Endothelial cell of umbilical vein (primary cell): Measurements from ENCODE around the gene ZNRF3.

Experiments used
- JUN ChIP-seq: IDR thresholded peaks from 2 replicates; pipeline ENCODE4 v1.6.1; 2011; ENCODE audit warnings: borderline replicate concordance, low read depth; ENCODE audit not compliant: insufficient read length, insufficient read depth
- POLR2A ChIP-seq: IDR thresholded peaks from 2 replicates; pipeline ENCODE4 v1.6.1; 2012; ENCODE audit warnings: low read depth, mild to moderate bottlenecking, control low read depth, low read length
- TF ChIP-seq, protein P1 (sequence below), 2 donors: IDR thresholded peaks; 1 replicate in 1 of 2; 2 replicates in 1 of 2; pipeline ENCODE4 v1.5.1; 2011; ENCODE audit warnings: low read length in 2 of 2, mild to moderate bottlenecking in 2 of 2, moderate library complexity in 2 of 2, control low read depth in 1 of 2, inconsistent platforms in 1 of 2, low read depth in 1 of 2; ENCODE audit not compliant: insufficient read depth in 1 of 2; ENCODE audit errors: extremely low read depth in 1 of 2
- TF ChIP-seq, protein P2 (sequence below): IDR thresholded peaks from 2 replicates; pipeline ENCODE4 v1.6.1; 2011; ENCODE audit not compliant: insufficient read depth, insufficient read length

DNA sequence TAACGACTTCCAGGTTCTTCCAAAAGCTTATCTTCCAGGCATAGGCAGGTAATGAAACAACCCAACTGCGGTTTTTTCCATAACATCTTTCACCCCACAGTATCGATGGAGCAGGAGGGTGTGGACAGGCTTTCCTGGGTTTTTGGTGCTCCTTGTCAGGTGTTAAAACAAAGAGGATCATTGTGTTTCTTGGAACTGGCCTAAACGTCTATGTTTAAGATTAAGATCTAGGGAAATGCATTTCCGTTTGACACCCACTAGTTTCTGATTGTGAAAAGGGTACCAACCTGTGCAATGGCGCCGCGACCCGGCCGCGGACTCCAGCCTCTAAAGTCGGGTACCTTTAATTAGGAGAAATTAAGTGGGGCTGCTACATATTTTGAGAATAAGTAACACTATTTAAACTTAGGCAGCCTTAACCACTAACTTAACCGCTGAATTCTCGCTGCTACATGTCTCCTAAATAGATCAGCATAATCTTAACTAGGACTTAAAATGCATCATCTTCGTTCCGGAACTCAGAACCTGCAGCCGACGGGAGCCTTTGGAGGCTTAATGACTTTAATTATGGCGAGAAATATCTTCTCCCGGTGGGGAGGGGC is 146.7 kb downstream of the ZNRF3 start:
- TF ChIP-seq POLR2A (no peak), JUN (no peak)
- TF ChIP-seq, protein P1, sequence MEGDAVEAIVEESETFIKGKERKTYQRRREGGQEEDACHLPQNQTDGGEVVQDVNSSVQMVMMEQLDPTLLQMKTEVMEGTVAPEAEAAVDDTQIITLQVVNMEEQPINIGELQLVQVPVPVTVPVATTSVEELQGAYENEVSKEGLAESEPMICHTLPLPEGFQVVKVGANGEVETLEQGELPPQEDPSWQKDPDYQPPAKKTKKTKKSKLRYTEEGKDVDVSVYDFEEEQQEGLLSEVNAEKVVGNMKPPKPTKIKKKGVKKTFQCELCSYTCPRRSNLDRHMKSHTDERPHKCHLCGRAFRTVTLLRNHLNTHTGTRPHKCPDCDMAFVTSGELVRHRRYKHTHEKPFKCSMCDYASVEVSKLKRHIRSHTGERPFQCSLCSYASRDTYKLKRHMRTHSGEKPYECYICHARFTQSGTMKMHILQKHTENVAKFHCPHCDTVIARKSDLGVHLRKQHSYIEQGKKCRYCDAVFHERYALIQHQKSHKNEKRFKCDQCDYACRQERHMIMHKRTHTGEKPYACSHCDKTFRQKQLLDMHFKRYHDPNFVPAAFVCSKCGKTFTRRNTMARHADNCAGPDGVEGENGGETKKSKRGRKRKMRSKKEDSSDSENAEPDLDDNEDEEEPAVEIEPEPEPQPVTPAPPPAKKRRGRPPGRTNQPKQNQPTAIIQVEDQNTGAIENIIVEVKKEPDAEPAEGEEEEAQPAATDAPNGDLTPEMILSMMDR (IDR thresholded peaks at IDR 0.05; ENCODE audit: extremely low read depth in 1 of 2, insufficient read depth in 1 of 2, low read depth in 1 of 2, low read length in 2 of 2) = no peak
- TF ChIP-seq, protein P2, sequence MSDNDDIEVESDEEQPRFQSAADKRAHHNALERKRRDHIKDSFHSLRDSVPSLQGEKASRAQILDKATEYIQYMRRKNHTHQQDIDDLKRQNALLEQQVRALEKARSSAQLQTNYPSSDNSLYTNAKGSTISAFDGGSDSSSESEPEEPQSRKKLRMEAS = no peak
